ENCODE results near the gene CHID1.

Gene CHID1

DNA sequence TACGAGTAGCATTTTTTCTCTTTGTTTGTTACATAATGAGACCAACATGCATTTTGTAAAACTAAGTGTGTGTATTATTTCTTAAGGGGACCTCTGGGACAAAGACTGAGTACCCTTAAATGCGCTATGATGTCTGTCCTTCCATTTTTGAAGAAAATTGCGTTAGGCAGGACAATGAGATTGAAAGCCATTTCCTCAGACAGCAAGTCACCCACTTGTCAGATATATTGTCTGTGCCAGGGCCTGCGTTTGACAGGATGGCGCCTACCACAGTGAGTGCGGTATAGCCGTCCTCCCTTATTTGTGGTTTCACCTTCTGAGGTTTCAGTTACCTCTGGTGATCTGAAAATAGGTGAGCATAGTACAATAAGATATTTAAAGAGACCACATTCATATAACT lies 17.3 kb upstream of the CHID1 start:
- no peak overlapping the region for H3K27ac Mint-ChIP-seq (ENCODE audit: low read depth)
- ATAC-seq (replicated peaks; ENCODE audit: extremely low read depth, poor library complexity, severe bottlenecking): peak; percentile 35
- DNase-seq (ENCODE audit: low spot score in 2 of 2): peak in 1 of 2 donors; percentile 22

DNA sequence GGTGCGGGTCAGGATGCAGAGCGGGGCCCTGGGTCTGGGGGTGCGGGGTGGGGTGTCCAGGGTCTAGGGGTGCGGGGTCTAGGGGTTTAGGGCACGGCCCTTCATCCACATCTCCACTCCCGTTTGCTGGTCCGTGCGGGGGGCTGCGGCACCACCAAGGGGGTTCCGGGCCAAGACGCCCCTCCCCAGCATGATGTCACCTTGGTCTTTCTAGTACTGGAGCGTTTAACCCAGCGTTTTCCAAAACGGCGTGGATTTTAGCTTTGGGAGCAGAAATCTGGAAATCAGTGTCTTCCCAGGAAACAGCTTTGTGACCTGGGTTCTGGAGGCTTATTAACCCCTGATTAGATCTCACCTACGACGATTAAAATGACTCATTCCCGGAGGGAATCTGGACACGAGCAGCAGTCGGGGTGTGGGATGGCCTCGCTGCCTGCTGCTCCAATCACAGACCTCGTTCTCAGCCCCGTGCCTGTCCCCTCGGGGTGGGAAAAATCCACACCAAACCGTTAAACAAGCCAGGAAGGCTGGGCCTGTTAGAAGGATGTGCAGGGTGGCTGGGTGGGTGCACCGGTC lies 15.8 kb upstream of the CHID1 start:
- no peaks in the 10 kb centered on the region for H3K9me3 Mint-ChIP-seq
- peak overlapping the region; percentile 70 for H3K27ac Mint-ChIP-seq (ENCODE audit: low read depth)
- H3K4me3 Mint-ChIP-seq: peak overlapping the region; percentile 80
- H3K27me3 Mint-ChIP-seq: no peaks in the 10 kb centered on the region
- peaks cover 24% of the 10 kb centered on the region for H3K36me3 Mint-ChIP-seq (ENCODE audit: insufficient read depth)
- DNase-seq (ENCODE audit: low spot score in 2 of 2) (no peak), ATAC-seq (replicated peaks; ENCODE audit: extremely low read depth, poor library complexity, severe bottlenecking) (no peak)
- peaks cover 37% of the 10 kb centered on the region for H3K4me1 Mint-ChIP-seq

More for the DNA sequence above, 17.3 kb upstream of the CHID1 start:
- peak overlapping the region; percentile 80 for H3K4me3 Mint-ChIP-seq
- H3K9me3 Mint-ChIP-seq: no peaks in the 10 kb centered on the region
- no peaks in the 10 kb centered on the region for H3K27me3 Mint-ChIP-seq
- peaks cover 43% of the 10 kb centered on the region for H3K4me1 Mint-ChIP-seq
- peaks cover 27% of the 10 kb centered on the region for H3K36me3 Mint-ChIP-seq (ENCODE audit: insufficient read depth)

- peak; percentile 75 for ATAC-seq (replicated peaks; ENCODE audit: extremely low read depth, poor library complexity, severe bottlenecking)
- H3K4me3 Mint-ChIP-seq: peak within 1 kb of the TSS; percentile 80
- no peaks in the 10 kb centered on the region for H3K27me3 Mint-ChIP-seq
Observed at GRCh38 chr11:925496-926301, 15.1 kb upstream of the CHID1 start, which contains the start of gene AP2A2. AP2A2 (plus strand) TSS chr11:925870; CDS start chr11:926022, 152 bp downstream.

DNA sequence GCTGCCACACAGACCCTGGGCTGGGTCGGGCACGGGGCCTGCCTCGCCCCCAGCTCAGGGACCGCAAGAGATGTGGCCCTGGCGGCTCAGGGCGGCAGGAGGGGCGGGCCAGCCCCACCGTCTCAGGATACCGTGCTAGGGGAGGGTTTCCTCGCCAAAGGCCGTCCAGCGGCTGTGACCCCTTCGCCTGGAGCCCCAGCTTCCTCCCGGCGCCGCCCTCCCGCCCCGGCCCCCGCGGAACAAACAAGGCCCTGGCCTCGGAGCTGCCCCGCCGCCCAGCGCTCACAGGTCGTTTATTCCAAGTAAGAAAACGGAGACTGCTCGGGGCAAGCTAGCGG lies 14.5 kb upstream of the CHID1 start:
- Mint-ChIP-seq H3K4me3 (no peak overlapping the region), H3K4me1 (peaks cover 30% of the 10 kb centered on the region), H3K36me3 (ENCODE audit: insufficient read depth) (peaks cover 20% of the 10 kb centered on the region), H3K9me3 (no peaks in the 10 kb centered on the region), H3K27me3 (no peaks in the 10 kb centered on the region), H3K27ac (ENCODE audit: low read depth) (no peak overlapping the region)
- DNase-seq (ENCODE audit: low spot score in 2 of 2): no peak
- no peak for ATAC-seq (replicated peaks; ENCODE audit: extremely low read depth, poor library complexity, severe bottlenecking)

More at GRCh38 chr11:925496-926301, 15.1 kb upstream of the CHID1 start, which contains the start of gene AP2A2:
- peaks cover 30% of the 10 kb centered on the region for H3K4me1 Mint-ChIP-seq
- peak within 1 kb of the TSS; percentile 70 for H3K27ac Mint-ChIP-seq (ENCODE audit: low read depth)
- H3K9me3 Mint-ChIP-seq: no peaks in the 10 kb centered on the region
- DNase-seq (ENCODE audit: low spot score in 2 of 2): peak; percentile 84 to 88
- H3K36me3 Mint-ChIP-seq (ENCODE audit: insufficient read depth): peaks cover 20% of the 10 kb centered on the region

- H3K9me3 Mint-ChIP-seq: no peaks in the 10 kb centered on the region
Observed at GRCh38 chr11:924406-925157, 14.0 kb upstream of the CHID1 start.

DNA sequence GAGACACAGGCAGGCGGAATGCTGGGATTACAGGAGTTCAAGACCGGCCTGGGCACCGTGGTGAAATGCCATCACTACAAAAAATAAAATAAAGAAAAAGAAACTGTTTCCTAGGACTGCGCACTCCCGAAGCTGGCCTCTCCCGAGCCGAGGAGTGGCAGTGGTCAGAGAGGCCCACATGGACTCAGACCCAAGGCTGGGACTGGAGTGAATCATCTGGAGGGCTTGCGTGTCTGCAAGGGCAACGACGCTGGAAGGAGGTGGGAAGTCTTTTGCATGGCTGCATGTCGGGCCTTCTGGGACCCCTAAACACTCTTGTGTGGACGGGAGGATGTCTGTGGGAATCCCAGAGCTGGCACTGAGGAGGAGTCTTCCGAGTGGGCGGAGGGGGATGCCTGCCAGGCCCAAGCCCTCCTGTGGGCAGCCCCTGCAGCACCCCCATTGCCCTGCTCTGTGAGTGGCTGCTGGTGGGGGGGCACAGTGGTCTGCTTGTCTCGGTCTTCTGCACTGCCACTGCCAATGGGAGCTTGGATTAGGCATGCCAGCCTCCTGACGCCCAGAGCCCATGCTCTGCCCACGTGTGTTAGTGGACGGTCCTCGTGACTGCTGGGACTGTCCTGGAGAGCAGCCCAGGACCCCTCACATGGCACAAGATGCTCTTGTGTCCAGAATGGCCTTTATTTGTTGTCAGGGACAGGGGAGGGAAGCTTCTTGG lies 13.2 kb upstream of the CHID1 start:
- no peaks in the 10 kb centered on the region for H3K9me3 Mint-ChIP-seq
- H3K4me1 Mint-ChIP-seq: peaks cover 26% of the 10 kb centered on the region
- peaks cover 20% of the 10 kb centered on the region for H3K36me3 Mint-ChIP-seq (ENCODE audit: insufficient read depth)
- H3K27ac Mint-ChIP-seq (ENCODE audit: low read depth): peak overlapping the region; percentile 35
- peak overlapping the region; percentile 37 for H3K4me3 Mint-ChIP-seq
- ATAC-seq (replicated peaks; ENCODE audit: extremely low read depth, poor library complexity, severe bottlenecking) (no peak), DNase-seq (ENCODE audit: low spot score in 2 of 2) (no peak)
- H3K27me3 Mint-ChIP-seq: no peaks in the 10 kb centered on the region

More at GRCh38 chr11:924406-925157, 14.0 kb upstream of the CHID1 start:
- ATAC-seq (replicated peaks; ENCODE audit: extremely low read depth, poor library complexity, severe bottlenecking): no peak
- Mint-ChIP-seq H3K4me3 (peak overlapping the region; percentile 37), H3K4me1 (peaks cover 30% of the 10 kb centered on the region), H3K27me3 (no peaks in the 10 kb centered on the region), H3K27ac (ENCODE audit: low read depth) (no peak overlapping the region), H3K36me3 (ENCODE audit: insufficient read depth) (peaks cover 20% of the 10 kb centered on the region)
- no peak for DNase-seq (ENCODE audit: low spot score in 2 of 2)

- H3K27me3 Mint-ChIP-seq: no peaks in the 10 kb centered on the region
- H3K36me3 Mint-ChIP-seq (ENCODE audit: insufficient read depth): peaks cover 14% of the 10 kb centered on the region
Observed at GRCh38 chr11:921921-922678, 11.5 kb upstream of the CHID1 start.

DNA sequence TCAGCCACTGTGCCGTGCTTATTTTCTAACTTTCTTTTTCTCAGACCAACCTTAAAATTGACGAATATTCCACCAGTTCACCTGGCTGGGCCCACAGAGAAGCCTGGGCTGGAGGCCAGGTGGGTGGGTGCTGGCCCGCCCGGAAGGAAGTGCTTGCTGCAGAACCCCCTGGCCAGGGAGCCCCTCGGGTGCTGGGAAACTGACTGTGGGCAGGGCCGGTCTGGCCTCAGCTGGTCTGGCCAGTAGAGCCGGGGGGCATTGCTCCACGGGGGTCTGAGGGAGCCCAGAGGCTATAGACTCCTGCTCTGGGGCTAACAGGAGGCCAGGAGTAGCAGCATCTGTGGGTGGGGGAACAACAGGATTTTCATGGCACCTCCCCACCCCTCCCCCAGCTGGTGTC lies 6.8 kb upstream of the CHID1 start:
- DNase-seq (ENCODE audit: low spot score in 2 of 2) (no peak), ATAC-seq (replicated peaks; ENCODE audit: extremely low read depth, poor library complexity, severe bottlenecking) (no peak)
- no peaks in the 10 kb centered on the region for H3K4me1 Mint-ChIP-seq
- no peaks in the 10 kb centered on the region for H3K9me3 Mint-ChIP-seq
- no peaks in the 10 kb centered on the region for H3K36me3 Mint-ChIP-seq (ENCODE audit: insufficient read depth)
- no peaks in the 10 kb centered on the region for H3K27me3 Mint-ChIP-seq
- H3K4me3 Mint-ChIP-seq: no peak overlapping the region
- H3K27ac Mint-ChIP-seq (ENCODE audit: low read depth): no peak overlapping the region

More at GRCh38 chr11:921921-922678, 11.5 kb upstream of the CHID1 start:
- no peak overlapping the region for H3K27ac Mint-ChIP-seq (ENCODE audit: low read depth)
- no peak for DNase-seq (ENCODE audit: low spot score in 2 of 2)
- no peak for ATAC-seq (replicated peaks; ENCODE audit: extremely low read depth, poor library complexity, severe bottlenecking)
- H3K4me3 Mint-ChIP-seq: no peak overlapping the region
- H3K4me1 Mint-ChIP-seq: peaks cover 8% of the 10 kb centered on the region
- no peaks in the 10 kb centered on the region for H3K9me3 Mint-ChIP-seq

DNA sequence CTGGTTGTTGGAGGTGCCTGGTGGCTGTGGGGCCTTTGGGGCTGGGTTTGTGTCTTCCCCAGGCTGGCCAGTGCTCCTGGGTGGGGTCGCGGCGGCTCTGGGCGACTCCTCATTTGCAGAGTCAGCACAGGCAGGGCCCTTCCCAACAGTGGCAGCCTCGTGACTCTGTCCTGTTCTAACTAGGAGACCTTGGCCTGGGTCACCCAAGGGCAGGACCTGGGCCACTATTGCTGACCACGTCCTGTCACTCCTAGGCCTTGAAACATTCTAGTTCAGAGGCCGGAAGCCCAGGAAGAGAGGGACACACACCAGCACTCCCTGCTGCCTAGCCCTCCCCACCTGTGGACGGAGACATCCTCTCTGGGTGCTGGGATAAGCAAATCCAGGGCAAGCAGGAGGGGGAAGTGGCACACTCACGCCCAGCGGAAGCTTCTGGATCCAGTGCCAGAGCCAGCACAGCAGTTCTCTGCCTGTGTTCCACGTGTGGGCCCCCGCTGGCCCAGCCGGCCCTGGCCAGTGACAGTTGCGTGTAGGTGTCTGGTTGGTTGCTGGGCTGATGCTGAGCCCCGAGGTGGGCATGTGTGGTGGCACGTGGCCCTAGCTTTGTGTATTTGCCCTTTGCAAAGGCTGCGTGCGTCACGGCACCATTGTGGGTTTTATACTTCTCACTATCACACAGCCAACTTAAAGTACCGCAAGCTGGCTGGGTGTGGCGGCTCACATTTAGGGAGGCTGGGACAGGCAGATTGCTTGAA lies 4.3 kb upstream of the CHID1 start:
- no peaks in the 10 kb centered on the region for H3K27me3 Mint-ChIP-seq

DNA sequence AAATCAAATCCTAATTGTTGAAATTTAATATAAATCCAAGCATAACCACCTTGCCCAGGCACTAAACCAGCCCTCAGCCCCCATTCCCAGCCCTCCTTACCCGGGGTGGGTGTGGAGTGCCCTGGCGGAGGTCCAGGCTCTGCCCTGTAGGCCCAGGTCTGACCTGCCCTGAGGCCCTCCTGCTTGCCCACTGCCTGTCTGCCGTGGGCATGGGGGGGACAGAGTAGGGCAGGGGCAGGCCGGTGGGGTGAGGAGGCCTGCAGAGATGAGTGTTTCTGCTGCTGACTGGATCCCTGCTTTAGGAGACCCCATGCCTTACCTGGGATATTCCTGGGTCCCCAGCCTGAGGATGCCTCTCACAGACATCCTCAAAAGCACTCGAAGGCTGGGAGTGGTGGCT lies 3.6 kb upstream of the CHID1 start:
- H3K27me3 Mint-ChIP-seq: no peaks in the 10 kb centered on the region
- DNase-seq (ENCODE audit: low spot score in 2 of 2) (no peak), ATAC-seq (replicated peaks; ENCODE audit: extremely low read depth, poor library complexity, severe bottlenecking) (no peak)
- H3K4me3 Mint-ChIP-seq: no peak overlapping the region
- H3K9me3 Mint-ChIP-seq: no peaks in the 10 kb centered on the region
- H3K4me1 Mint-ChIP-seq: peaks cover 8% of the 10 kb centered on the region
- H3K27ac Mint-ChIP-seq (ENCODE audit: low read depth): no peak overlapping the region
- H3K36me3 Mint-ChIP-seq (ENCODE audit: insufficient read depth): peaks cover 2% of the 10 kb centered on the region

More for the DNA sequence above, 4.3 kb upstream of the CHID1 start:
- Mint-ChIP-seq H3K27ac (ENCODE audit: low read depth) (no peak overlapping the region), H3K4me3 (no peak overlapping the region), H3K9me3 (no peaks in the 10 kb centered on the region), H3K4me1 (peaks cover 6% of the 10 kb centered on the region), H3K36me3 (ENCODE audit: insufficient read depth) (peaks cover 2% of the 10 kb centered on the region)
- no peak for ATAC-seq (replicated peaks; ENCODE audit: extremely low read depth, poor library complexity, severe bottlenecking)
- DNase-seq (ENCODE audit: low spot score in 2 of 2): no peak

- DNase-seq (ENCODE audit: low spot score in 2 of 2) (no peak), ATAC-seq (replicated peaks; ENCODE audit: extremely low read depth, poor library complexity, severe bottlenecking) (no peak)
- Mint-ChIP-seq H3K4me3 (no peak overlapping the region), H3K27ac (ENCODE audit: low read depth) (no peak overlapping the region), H3K27me3 (no peaks in the 10 kb centered on the region), H3K9me3 (no peaks in the 10 kb centered on the region), H3K4me1 (peaks cover 14% of the 10 kb centered on the region), H3K36me3 (ENCODE audit: insufficient read depth) (peaks cover 2% of the 10 kb centered on the region)
Observed at GRCh38 chr11:913043-913442, 2.4 kb upstream of the CHID1 start.

Measured in central memory CD8-positive, alpha-beta T cell (primary cell).